OCI-LY1 (cell line): ENCODE results near the gene USP43.
"Not testable (repeated sequence)": the region's sequence is repeated elsewhere in the genome, so short reads cannot be mapped to it uniquely, and the experiment has no call there.

Source experiments
- H2AFZ ChIP-seq: fragments of 200-600 bp; sonication (generic), shearing (Covaris generic); 2 replicates; pipeline ENCODE4 v1.6.0; 2014; ENCODE audit warnings: antibody characterized with exemption, mild to moderate bottlenecking, low read length
- H3F3A ChIP-seq: fragments of 200-600 bp; sonication (generic), shearing (Covaris generic); 2 replicates; pipeline ENCODE4 v1.6.0; 2014; ENCODE audit warnings: mild to moderate bottlenecking, antibody characterized with exemption, low read length, moderate library complexity; ENCODE audit not compliant: insufficient read depth
- H3K27ac ChIP-seq: fragments of 200-600 bp; sonication (generic); 2 replicates; pipeline ENCODE4 v1.5.1; 2014; ENCODE audit warnings: low read length, mixed run types, mild to moderate bottlenecking, low read depth; ENCODE audit not compliant: poor library complexity, severe bottlenecking
- H3K27me3 ChIP-seq: fragments of 200-600 bp; sonication (generic); 2 replicates; pipeline ENCODE4 v1.6.0; 2014; ENCODE audit warnings: antibody characterized with exemption, mild to moderate bottlenecking, low read length, moderate library complexity; ENCODE audit not compliant: insufficient read depth
- H3K36me3 ChIP-seq: fragments of 200-600 bp; sonication (generic); 2 replicates; pipeline ENCODE4 v1.6.1; 2014; ENCODE audit warnings: mild to moderate bottlenecking, antibody characterized with exemption, low read length, moderate library complexity, mixed read lengths; ENCODE audit not compliant: insufficient read depth
- H3K4me1 ChIP-seq: fragments of 200-600 bp; sonication (generic); 2 replicates; pipeline ENCODE4 v1.5.1; 2014; ENCODE audit warnings: mild to moderate bottlenecking, low read length, moderate library complexity; ENCODE audit not compliant: insufficient read depth, severe bottlenecking
- H3K4me2 ChIP-seq: fragments of 200-600 bp; sonication (generic), shearing (Covaris generic); 2 replicates; pipeline ENCODE4 v1.6.1; 2014; ENCODE audit warnings: low read length
- H3K4me3 ChIP-seq: fragments of 200-600 bp; sonication (generic); 2 replicates; pipeline ENCODE4 v1.5.1; 2014; ENCODE audit warnings: low read length, low read depth, mild to moderate bottlenecking, mixed read lengths; ENCODE audit not compliant: poor library complexity, severe bottlenecking
- H3K79me2 ChIP-seq: fragments of 200-600 bp; shearing (Covaris generic); 2 replicates; pipeline ENCODE4 v1.6.1; 2016; ENCODE audit warnings: mixed run types, low read length, mixed read lengths; ENCODE audit not compliant: insufficient read depth
- H3K9ac ChIP-seq: fragments of 200-600 bp; sonication (generic), shearing (Covaris generic); 2 replicates; pipeline ENCODE4 v1.6.1; 2014; ENCODE audit warnings: mild to moderate bottlenecking, low read length, mixed read lengths
- H3K9me2 ChIP-seq: fragments of 200-600 bp; sonication (generic), shearing (Covaris generic); 2 replicates; pipeline ENCODE4 v1.6.1; 2014; ENCODE audit warnings: low read depth, mild to moderate bottlenecking, low read length, mixed read lengths
- H3K9me3 ChIP-seq: fragments of 200-600 bp; shearing (Covaris generic); 2 replicates; pipeline ENCODE4 v1.6.1; 2014; ENCODE audit warnings: low read length, mixed read lengths
- H4K20me1 ChIP-seq: fragments of 200-600 bp; sonication (generic), shearing (Covaris generic); 2 replicates; pipeline ENCODE4 v1.6.0; 2016; ENCODE audit warnings: mild to moderate bottlenecking, low read length; ENCODE audit not compliant: insufficient read depth
- EZH2 ChIP-seq: fragments of 200-600 bp; sonication (generic), shearing (Covaris generic); IDR thresholded peaks from 2 replicates; pipeline ENCODE4 v1.8.0; 2017; ENCODE audit warnings: borderline replicate concordance, mixed run types, mild to moderate bottlenecking, antibody characterized with exemption, low read length, moderate library complexity, mixed read lengths
- TF ChIP-seq, protein P1 (sequence below): fragments of 200-600 bp; sonication (generic), shearing (Covaris generic); IDR thresholded peaks from 2 replicates; pipeline ENCODE4 v1.5.1; 2017; ENCODE audit warnings: mild to moderate bottlenecking, antibody characterized with exemption, low read length, moderate library complexity, mixed read lengths

The USP43 gene

DNA sequence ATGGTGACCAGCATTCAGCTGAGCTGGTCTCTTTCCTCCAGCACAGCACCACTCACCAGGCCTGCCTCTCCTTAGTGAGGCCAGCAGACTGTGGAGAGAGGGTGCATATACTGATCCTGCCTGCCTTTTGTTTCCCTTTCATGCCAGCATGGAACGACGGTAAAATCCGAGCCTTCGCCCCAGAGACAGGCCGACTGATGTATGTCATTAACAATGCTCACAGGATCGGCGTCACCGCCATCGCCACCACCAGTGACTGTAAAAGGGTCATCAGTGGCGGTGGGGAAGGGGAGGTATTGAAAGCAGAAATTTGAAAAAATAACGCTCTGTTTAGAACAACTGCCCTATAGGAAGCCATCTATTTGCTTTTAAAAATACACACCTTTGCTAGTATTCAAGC is 12.6 kb upstream of the USP43 start:
- no peaks in the 10 kb centered on the region for H3K36me3 ChIP-seq
- no peaks in the 10 kb centered on the region for H3K79me2 ChIP-seq
- no peak overlapping the region for H2AFZ ChIP-seq
- no peak for TF ChIP-seq EZH2
- TF ChIP-seq, protein P1, sequence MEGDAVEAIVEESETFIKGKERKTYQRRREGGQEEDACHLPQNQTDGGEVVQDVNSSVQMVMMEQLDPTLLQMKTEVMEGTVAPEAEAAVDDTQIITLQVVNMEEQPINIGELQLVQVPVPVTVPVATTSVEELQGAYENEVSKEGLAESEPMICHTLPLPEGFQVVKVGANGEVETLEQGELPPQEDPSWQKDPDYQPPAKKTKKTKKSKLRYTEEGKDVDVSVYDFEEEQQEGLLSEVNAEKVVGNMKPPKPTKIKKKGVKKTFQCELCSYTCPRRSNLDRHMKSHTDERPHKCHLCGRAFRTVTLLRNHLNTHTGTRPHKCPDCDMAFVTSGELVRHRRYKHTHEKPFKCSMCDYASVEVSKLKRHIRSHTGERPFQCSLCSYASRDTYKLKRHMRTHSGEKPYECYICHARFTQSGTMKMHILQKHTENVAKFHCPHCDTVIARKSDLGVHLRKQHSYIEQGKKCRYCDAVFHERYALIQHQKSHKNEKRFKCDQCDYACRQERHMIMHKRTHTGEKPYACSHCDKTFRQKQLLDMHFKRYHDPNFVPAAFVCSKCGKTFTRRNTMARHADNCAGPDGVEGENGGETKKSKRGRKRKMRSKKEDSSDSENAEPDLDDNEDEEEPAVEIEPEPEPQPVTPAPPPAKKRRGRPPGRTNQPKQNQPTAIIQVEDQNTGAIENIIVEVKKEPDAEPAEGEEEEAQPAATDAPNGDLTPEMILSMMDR: no peak
- no peak overlapping the region for H3K27ac ChIP-seq
- H3K9me2 ChIP-seq: no peaks in the 10 kb centered on the region
- no peaks in the 10 kb centered on the region for H3K9me3 ChIP-seq
- H3K4me1 ChIP-seq: no peaks in the 10 kb centered on the region
- H3K9ac ChIP-seq: no peak overlapping the region
- no peak overlapping the region for H3K4me3 ChIP-seq
- no peaks in the 10 kb centered on the region for H4K20me1 ChIP-seq
- no peak overlapping the region for H3K4me2 ChIP-seq
- no peaks in the 10 kb centered on the region for H3K27me3 ChIP-seq
- no peaks in the 10 kb centered on the region for H3F3A ChIP-seq

GRCh38 chr17:9635340-9635739 is 10.0 kb upstream of the USP43 start:
- no peaks in the 10 kb centered on the region for H3K79me2 ChIP-seq
- H3K9me3 ChIP-seq: no peaks in the 10 kb centered on the region
- H3K4me3 ChIP-seq: no peak overlapping the region

DNA sequence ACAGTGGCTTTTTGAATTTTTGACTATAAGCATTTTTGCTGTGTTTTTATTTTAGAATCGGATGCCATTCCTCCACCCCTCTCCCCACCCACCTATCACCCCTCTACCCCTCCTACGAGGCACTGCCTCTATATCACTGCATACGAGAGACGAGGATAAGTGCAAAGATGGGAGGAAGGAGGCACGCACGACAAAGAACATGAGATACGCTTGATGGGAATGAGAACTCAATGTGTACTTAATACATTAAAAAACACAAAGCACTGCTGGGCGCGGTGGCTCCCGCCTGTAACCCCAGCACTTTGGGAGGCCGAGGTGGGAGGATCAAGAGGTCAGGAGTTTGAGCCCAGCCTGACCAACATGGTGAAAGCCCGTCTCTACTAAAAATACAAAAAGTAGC is 8.8 kb upstream of the USP43 start:
- Histone ChIP-seq H4K20me1 (no peaks in the 10 kb centered on the region), H3K9ac (no peak overlapping the region), H3K9me2 (no peaks in the 10 kb centered on the region), H3K9me3 (no peaks in the 10 kb centered on the region), H3K36me3 (no peaks in the 10 kb centered on the region), H3K4me3 (no peak overlapping the region), H2AFZ (no peak overlapping the region), H3K79me2 (no peaks in the 10 kb centered on the region), H3K4me2 (no peak overlapping the region), H3K4me1 (no peaks in the 10 kb centered on the region), H3K27me3 (no peaks in the 10 kb centered on the region), H3F3A (no peaks in the 10 kb centered on the region), H3K27ac (no peak overlapping the region)
- TF ChIP-seq, protein P1: no peak
- TF ChIP-seq EZH2: no peak

More at GRCh38 chr17:9635340-9635739, 10.0 kb upstream of the USP43 start:
- no peak overlapping the region for H2AFZ ChIP-seq
- TF ChIP-seq, protein P1: no peak
- TF ChIP-seq EZH2: no peak
- H3K4me1 ChIP-seq: no peaks in the 10 kb centered on the region
- H3K9ac ChIP-seq: no peak overlapping the region
- no peak overlapping the region for H3K27ac ChIP-seq
- no peaks in the 10 kb centered on the region for H3K9me2 ChIP-seq
- no peaks in the 10 kb centered on the region for H3F3A ChIP-seq
- H3K4me2 ChIP-seq: no peak overlapping the region
- H3K36me3 ChIP-seq: no peaks in the 10 kb centered on the region
- H3K27me3 ChIP-seq: no peaks in the 10 kb centered on the region
- no peaks in the 10 kb centered on the region for H4K20me1 ChIP-seq

DNA sequence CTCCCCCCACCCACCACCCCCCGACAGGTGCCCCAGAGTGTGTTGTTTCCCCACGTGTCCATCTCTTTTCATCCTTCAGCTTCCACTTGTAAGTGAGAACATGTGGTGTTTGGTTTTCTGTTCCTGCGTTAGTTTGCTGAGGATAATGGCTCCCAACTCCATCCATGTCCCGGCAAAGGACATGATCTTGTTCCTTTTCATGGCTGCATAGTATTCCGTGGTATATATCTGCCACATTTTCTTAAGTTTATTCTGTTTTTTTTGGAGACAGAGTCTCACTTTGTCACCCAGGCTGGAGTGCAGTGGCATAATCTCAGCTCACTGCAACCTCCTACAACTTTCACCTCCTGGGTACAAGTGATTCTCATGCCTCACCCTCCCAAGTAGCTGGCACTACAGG is 4.9 kb upstream of the USP43 start:
- not testable (repeated sequence) for H3K9ac ChIP-seq, H3K9me2 ChIP-seq, H3K27ac ChIP-seq, H3K9me3 ChIP-seq, H3K36me3 ChIP-seq, H2AFZ ChIP-seq, H3K4me2 ChIP-seq, H3F3A ChIP-seq, H4K20me1 ChIP-seq, H3K4me1 ChIP-seq, H3K4me3 ChIP-seq, H3K27me3 ChIP-seq, H3K79me2 ChIP-seq
